ENCODE data around the gene ZSWIM4. TPM values are rescaled to one million over a fixed set of nuclear protein-coding genes. Genes with fewer than 3 reads are reported as not detected.
A peak's percentile ranks its signal among the peaks of the same experiment; 100 is the strongest.

The ZSWIM4 gene
- total and polyA plus RNA-seq, 2 of the 13 experiments (the other 11 are each of a cell fraction or from before 2014, with no cell fraction given): 0.33 to 0.86 TPM

- TF ChIP-seq, protein P1, sequence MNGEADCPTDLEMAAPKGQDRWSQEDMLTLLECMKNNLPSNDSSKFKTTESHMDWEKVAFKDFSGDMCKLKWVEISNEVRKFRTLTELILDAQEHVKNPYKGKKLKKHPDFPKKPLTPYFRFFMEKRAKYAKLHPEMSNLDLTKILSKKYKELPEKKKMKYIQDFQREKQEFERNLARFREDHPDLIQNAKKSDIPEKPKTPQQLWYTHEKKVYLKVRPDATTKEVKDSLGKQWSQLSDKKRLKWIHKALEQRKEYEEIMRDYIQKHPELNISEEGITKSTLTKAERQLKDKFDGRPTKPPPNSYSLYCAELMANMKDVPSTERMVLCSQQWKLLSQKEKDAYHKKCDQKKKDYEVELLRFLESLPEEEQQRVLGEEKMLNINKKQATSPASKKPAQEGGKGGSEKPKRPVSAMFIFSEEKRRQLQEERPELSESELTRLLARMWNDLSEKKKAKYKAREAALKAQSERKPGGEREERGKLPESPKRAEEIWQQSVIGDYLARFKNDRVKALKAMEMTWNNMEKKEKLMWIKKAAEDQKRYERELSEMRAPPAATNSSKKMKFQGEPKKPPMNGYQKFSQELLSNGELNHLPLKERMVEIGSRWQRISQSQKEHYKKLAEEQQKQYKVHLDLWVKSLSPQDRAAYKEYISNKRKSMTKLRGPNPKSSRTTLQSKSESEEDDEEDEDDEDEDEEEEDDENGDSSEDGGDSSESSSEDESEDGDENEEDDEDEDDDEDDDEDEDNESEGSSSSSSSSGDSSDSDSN (CRISPR knock-in tag; IDR thresholded peaks at IDR 0.05): peak; percentile 63
- TF ChIP-seq SNAPC5 (CRISPR knock-in tag; IDR thresholded peaks at IDR 0.05; ENCODE audit: borderline replicate concordance) (peak; percentile 36; the same call in 1 of the 2 replicates), ZNF746 (CRISPR knock-in tag; IDR thresholded peaks at IDR 0.05) (peak; percentile 76; the same call in 1 of the 2 replicates), ZNF687 (CRISPR knock-in tag; IDR thresholded peaks at IDR 0.05) (peak; percentile 78), ZNF350 (CRISPR knock-in tag; IDR thresholded peaks at IDR 0.05; ENCODE audit: borderline replicate concordance, low read depth) (peak; percentile 34; the same call in 1 of the 2 replicates), MIER2 (CRISPR knock-in tag; IDR thresholded peaks at IDR 0.05) (peak; percentile 69; the same call in 1 of the 2 replicates), BRF2 (CRISPR knock-in tag; IDR thresholded peaks at IDR 0.05) (peak; percentile 76; the same call in 1 of the 2 replicates), REPIN1 (CRISPR knock-in tag; IDR thresholded peaks at IDR 0.05; ENCODE audit: borderline replicate concordance, low read depth) (peak; percentile 90), POLR2A (IDR thresholded peaks at IDR 0.05; ENCODE audit: insufficient read depth in 1 of 2, low read depth in 2 of 2, low read length in 2 of 2) (0 out of 4 replicates have a peak, but pooled peaks of 1 of the 2 experiments have one; percentile 30), ZNF263 (CRISPR knock-in tag; IDR thresholded peaks at IDR 0.05) (peak; percentile 64; the same call in 1 of the 2 replicates), XRCC5 (optimal IDR thresholded peaks at IDR 0.05; ENCODE audit: low read length) (peak; percentile 93), PATZ1 (CRISPR knock-in tag; IDR thresholded peaks at IDR 0.05) (peak; percentile 80)
- TF ChIP-seq, protein P2, sequence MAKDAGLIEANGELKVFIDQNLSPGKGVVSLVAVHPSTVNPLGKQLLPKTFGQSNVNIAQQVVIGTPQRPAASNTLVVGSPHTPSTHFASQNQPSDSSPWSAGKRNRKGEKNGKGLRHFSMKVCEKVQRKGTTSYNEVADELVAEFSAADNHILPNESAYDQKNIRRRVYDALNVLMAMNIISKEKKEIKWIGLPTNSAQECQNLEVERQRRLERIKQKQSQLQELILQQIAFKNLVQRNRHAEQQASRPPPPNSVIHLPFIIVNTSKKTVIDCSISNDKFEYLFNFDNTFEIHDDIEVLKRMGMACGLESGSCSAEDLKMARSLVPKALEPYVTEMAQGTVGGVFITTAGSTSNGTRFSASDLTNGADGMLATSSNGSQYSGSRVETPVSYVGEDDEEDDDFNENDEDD (CRISPR knock-in tag; IDR thresholded peaks at IDR 0.05; ENCODE audit: borderline replicate concordance): 0 out of 2 replicates have a peak, but pooled peaks have one; percentile 42
- TF ChIP-seq, protein P3, sequence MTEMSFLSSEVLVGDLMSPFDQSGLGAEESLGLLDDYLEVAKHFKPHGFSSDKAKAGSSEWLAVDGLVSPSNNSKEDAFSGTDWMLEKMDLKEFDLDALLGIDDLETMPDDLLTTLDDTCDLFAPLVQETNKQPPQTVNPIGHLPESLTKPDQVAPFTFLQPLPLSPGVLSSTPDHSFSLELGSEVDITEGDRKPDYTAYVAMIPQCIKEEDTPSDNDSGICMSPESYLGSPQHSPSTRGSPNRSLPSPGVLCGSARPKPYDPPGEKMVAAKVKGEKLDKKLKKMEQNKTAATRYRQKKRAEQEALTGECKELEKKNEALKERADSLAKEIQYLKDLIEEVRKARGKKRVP (CRISPR knock-in tag; IDR thresholded peaks at IDR 0.05): peak in 1 of 2 experiments; percentile 36; a peak in 1 of 4 replicates
Observed at GRCh38 chr19:13880059-13881043, 85.1 kb downstream of the ZSWIM4 start (continued).
